Keratinocyte (primary cell): ENCODE results near the gene GNPTG.

ENCODE experiments used
- CTCF ChIP-seq, 3 experiments: IDR thresholded peaks in 1 of 3; conservative IDR thresholded peaks in 1 of 3; optimal IDR thresholded peaks in 1 of 3; 2 replicates in 2 of 3; 3 replicates in 1 of 3; pipeline versions ENCODE3 to v1.5.1; 2011; ENCODE audit warnings: low read length in 3 of 3, mild to moderate bottlenecking in 3 of 3, moderate library complexity in 2 of 3, control low read depth in 1 of 3, inconsistent platforms in 1 of 3; ENCODE audit not compliant: insufficient read depth in 2 of 3; ENCODE audit errors: extremely low read depth in 1 of 3
- EZH2 ChIP-seq: IDR thresholded peaks from one replicate; pipeline ENCODE4 v1.6.1; 2012; ENCODE audit warnings: inconsistent platforms, mild to moderate bottlenecking, low read length, moderate library complexity

- TF ChIP-seq CTCF (optimal IDR thresholded peaks at IDR 0.05 in 1 of 3, IDR thresholded peaks at IDR 0.05 in 1 of 3, conservative IDR thresholded peaks at IDR 0.05 in 1 of 3; ENCODE audit: extremely low read depth in 1 of 3, insufficient read depth in 2 of 3, low read length in 3 of 3) (no peak), EZH2 (no peak)
Measured at GRCh38 chr16:1316033-1316405, 35.7 kb upstream of the GNPTG start.
